ENCODE data around the gene ERBB4.
"Not testable (repeated sequence)": the region's sequence is repeated elsewhere in the genome, so short reads cannot be mapped to it uniquely, and the experiment has no call there.

The ERBB4 gene

DNA sequence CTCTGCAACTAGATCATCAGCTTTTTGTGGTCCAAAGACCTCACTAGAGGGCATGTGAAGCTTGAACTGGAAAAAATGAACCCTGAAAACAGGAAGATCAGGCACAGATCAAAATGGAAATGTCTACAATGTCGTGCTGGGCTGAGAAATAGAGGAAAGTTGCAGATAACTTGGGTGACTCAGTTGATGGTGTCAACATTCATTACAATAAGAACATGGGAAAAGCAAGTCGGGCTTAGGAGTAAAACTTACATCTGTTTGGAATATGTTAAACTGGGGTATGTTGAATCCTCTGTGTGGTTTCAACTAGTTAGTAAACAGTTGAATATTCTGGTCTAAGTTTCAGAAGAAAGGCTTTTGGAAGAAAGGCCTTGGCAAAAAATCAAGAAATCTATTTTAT is 940.4 kb downstream of the ERBB4 start:
- Histone ChIP-seq H3K27ac (ENCODE audit: low read length) (no peak overlapping the region), H3K9ac (ENCODE audit: low read depth, low read length) (no peak overlapping the region)

GRCh38 chr2:211592006-211592405 is 946.6 kb downstream of the ERBB4 start:
- not testable (repeated sequence) for H3K27ac ChIP-seq (ENCODE audit: low read length); H3K9ac ChIP-seq (ENCODE audit: low read depth, low read length)

More for the DNA sequence above, 940.4 kb downstream of the ERBB4 start:
- H3K9me3 ChIP-seq (ENCODE audit: insufficient read depth, low read depth, low read length), result no peaks in the 10 kb centered on the region
- H3K27me3 ChIP-seq (ENCODE audit: insufficient read depth, low read length), result no peaks in the 10 kb centered on the region
- H3K36me3 ChIP-seq (ENCODE audit: insufficient read depth, low read depth, low read length), result no peaks in the 10 kb centered on the region
- no peaks in the 10 kb centered on the region for H3K4me1 ChIP-seq (ENCODE audit: insufficient read depth, low read length)
- H3K4me3 ChIP-seq (ENCODE audit: low read length), result no peak overlapping the region

DNA sequence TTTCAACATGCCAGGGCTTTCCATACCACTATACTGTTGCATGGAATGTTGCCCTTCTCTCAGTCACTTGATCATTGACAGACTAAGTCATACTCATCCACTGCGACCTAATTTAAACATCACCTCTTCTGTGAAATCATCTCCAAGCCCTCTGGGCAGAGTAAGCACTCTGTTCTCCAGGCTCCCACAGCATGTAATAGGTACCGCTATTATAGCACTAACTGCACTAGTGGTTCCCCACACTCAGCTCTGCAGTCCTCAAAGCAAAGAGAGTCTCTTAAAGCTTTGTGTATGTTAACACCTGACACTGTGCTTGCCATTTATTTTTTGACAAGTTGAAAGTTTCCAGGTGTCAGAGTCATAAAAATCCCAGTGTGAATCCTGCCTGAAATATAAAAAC is 947.2 kb downstream of the ERBB4 start:
- Histone ChIP-seq H3K9ac (ENCODE audit: low read depth, low read length) (no peak overlapping the region), H3K4me3 (ENCODE audit: low read length) (no peak overlapping the region), H3K27me3 (ENCODE audit: insufficient read depth, low read length) (no peaks in the 10 kb centered on the region), H3K27ac (ENCODE audit: low read length) (no peak overlapping the region), H3K9me3 (ENCODE audit: insufficient read depth, low read depth, low read length) (no peaks in the 10 kb centered on the region), H3K4me1 (ENCODE audit: insufficient read depth, low read length) (no peaks in the 10 kb centered on the region), H3K36me3 (ENCODE audit: insufficient read depth, low read depth, low read length) (no peaks in the 10 kb centered on the region)

More at GRCh38 chr2:211592006-211592405, 946.6 kb downstream of the ERBB4 start:
- not testable (repeated sequence) for H3K27me3 ChIP-seq (ENCODE audit: insufficient read depth, low read length); H3K4me3 ChIP-seq (ENCODE audit: low read length); H3K4me1 ChIP-seq (ENCODE audit: insufficient read depth, low read length); H3K36me3 ChIP-seq (ENCODE audit: insufficient read depth, low read depth, low read length); H3K9me3 ChIP-seq (ENCODE audit: insufficient read depth, low read depth, low read length)

GRCh38 chr2:211568439-211568838 is 970.2 kb downstream of the ERBB4 start:
- Histone ChIP-seq H3K36me3 (ENCODE audit: insufficient read depth, low read depth, low read length) (no peaks in the 10 kb centered on the region), H3K9ac (ENCODE audit: low read depth, low read length) (no peak overlapping the region), H3K27me3 (ENCODE audit: insufficient read depth, low read length) (no peaks in the 10 kb centered on the region), H3K4me3 (ENCODE audit: low read length) (no peak overlapping the region), H3K4me1 (ENCODE audit: insufficient read depth, low read length) (no peaks in the 10 kb centered on the region), H3K9me3 (ENCODE audit: insufficient read depth, low read depth, low read length) (no peaks in the 10 kb centered on the region), H3K27ac (ENCODE audit: low read length) (no peak overlapping the region)

- Histone ChIP-seq H3K27me3 (ENCODE audit: insufficient read depth, low read length) (no peaks in the 10 kb centered on the region), H3K4me1 (ENCODE audit: insufficient read depth, low read length) (no peaks in the 10 kb centered on the region), H3K4me3 (ENCODE audit: low read length) (no peak overlapping the region), H3K9ac (ENCODE audit: low read depth, low read length) (no peak overlapping the region), H3K27ac (ENCODE audit: low read length) (no peak overlapping the region), H3K36me3 (ENCODE audit: insufficient read depth, low read depth, low read length) (no peaks in the 10 kb centered on the region), H3K9me3 (ENCODE audit: insufficient read depth, low read depth, low read length) (no peaks in the 10 kb centered on the region)
These were observed 974.2 kb downstream of the ERBB4 start for GRCh38 chr2:211564441-211564840.

DNA sequence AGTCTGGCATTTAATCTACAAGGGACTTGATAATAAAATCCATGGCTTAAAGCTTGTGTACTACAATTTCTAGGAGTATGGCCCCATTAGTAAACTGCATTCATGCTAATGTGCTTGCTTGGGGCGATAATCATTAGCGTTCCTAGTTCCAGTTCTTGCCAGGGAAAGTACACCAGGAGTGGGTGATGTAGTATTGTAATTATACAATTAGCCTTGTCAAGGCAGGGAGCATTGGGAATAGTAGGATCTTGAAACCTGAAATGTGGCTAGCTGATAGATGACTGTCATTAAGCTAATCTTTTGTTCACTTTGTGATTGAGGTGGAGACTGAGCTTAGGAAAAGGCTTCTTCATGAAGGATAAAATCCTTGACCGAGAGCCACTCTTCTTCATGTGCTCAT is 993.0 kb downstream of the ERBB4 start:
- no peaks in the 10 kb centered on the region for H3K36me3 ChIP-seq (ENCODE audit: insufficient read depth, low read depth, low read length)
- no peaks in the 10 kb centered on the region for H3K27me3 ChIP-seq (ENCODE audit: insufficient read depth, low read length)
- H3K27ac ChIP-seq (ENCODE audit: low read length), result no peak overlapping the region
- H3K9ac ChIP-seq (ENCODE audit: low read depth, low read length), result no peak overlapping the region
- H3K4me3 ChIP-seq (ENCODE audit: low read length), result no peak overlapping the region
- no peaks in the 10 kb centered on the region for H3K9me3 ChIP-seq (ENCODE audit: insufficient read depth, low read depth, low read length)
- H3K4me1 ChIP-seq (ENCODE audit: insufficient read depth, low read length), result no peaks in the 10 kb centered on the region

- no peak overlapping the region for H3K9ac ChIP-seq (ENCODE audit: low read depth, low read length)
- H3K36me3 ChIP-seq (ENCODE audit: insufficient read depth, low read depth, low read length), result no peaks in the 10 kb centered on the region
- H3K4me1 ChIP-seq (ENCODE audit: insufficient read depth, low read length), result no peaks in the 10 kb centered on the region
These were observed 1004.0 kb downstream of the ERBB4 start for GRCh38 chr2:211534632-211535031.

DNA sequence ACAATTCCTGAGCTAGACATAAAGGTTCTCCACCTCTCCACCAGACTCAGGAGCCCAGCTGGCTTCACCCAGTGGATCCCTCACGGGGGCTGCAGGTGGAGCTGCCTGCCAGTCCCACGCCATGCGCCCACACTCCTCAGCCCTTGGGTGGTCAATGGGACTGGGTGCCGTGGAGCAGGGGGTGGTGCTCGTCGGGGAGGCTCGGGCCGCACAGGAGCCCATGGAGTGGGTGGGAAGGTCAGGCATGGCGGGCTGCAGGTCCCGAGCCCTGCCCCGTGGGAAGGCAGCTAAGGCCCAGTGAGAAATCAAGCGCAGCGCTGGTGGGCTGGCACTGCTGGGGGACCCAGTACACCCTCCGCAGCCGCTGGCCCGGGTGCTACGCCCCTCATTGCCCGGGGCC is 1014.4 kb downstream of the ERBB4 start:
- H3K27me3 ChIP-seq (ENCODE audit: insufficient read depth, low read length); H3K9me3 ChIP-seq (ENCODE audit: insufficient read depth, low read depth, low read length); H3K9ac ChIP-seq (ENCODE audit: low read depth, low read length); H3K4me1 ChIP-seq (ENCODE audit: insufficient read depth, low read length); H3K4me3 ChIP-seq (ENCODE audit: low read length); H3K36me3 ChIP-seq (ENCODE audit: insufficient read depth, low read depth, low read length); H3K27ac ChIP-seq (ENCODE audit: low read length): not testable (repeated sequence)

More at GRCh38 chr2:211534632-211535031, 1004.0 kb downstream of the ERBB4 start:
- Histone ChIP-seq H3K9me3 (ENCODE audit: insufficient read depth, low read depth, low read length) (no peaks in the 10 kb centered on the region), H3K27ac (ENCODE audit: low read length) (no peak overlapping the region), H3K4me3 (ENCODE audit: low read length) (no peak overlapping the region), H3K27me3 (ENCODE audit: insufficient read depth, low read length) (no peaks in the 10 kb centered on the region)

- 0 out of 2 replicates have a peak, but pooled peaks cover 4% of the 10 kb centered on the region for H3K4me1 ChIP-seq (ENCODE audit: insufficient read depth, low read length)
- H3K9me3 ChIP-seq (ENCODE audit: insufficient read depth, low read depth, low read length), result no peaks in the 10 kb centered on the region
- no peak overlapping the region for H3K4me3 ChIP-seq (ENCODE audit: low read length)
- H3K36me3 ChIP-seq (ENCODE audit: insufficient read depth, low read depth, low read length), result no peaks in the 10 kb centered on the region
- H3K9ac ChIP-seq (ENCODE audit: low read depth, low read length), result no peak overlapping the region
- no peaks in the 10 kb centered on the region for H3K27me3 ChIP-seq (ENCODE audit: insufficient read depth, low read length)
- no peak overlapping the region for H3K27ac ChIP-seq (ENCODE audit: low read length)
These were observed 1022.1 kb downstream of the ERBB4 start for GRCh38 chr2:211516537-211516936.

GRCh38 chr2:211514049-211514448 is 1024.6 kb downstream of the ERBB4 start:
- Histone ChIP-seq H3K9ac (ENCODE audit: low read depth, low read length) (no peak overlapping the region), H3K36me3 (ENCODE audit: insufficient read depth, low read depth, low read length) (no peaks in the 10 kb centered on the region), H3K9me3 (ENCODE audit: insufficient read depth, low read depth, low read length) (no peaks in the 10 kb centered on the region), H3K4me3 (ENCODE audit: low read length) (no peak overlapping the region), H3K27ac (ENCODE audit: low read length) (no peak overlapping the region), H3K27me3 (ENCODE audit: insufficient read depth, low read length) (no peaks in the 10 kb centered on the region), H3K4me1 (ENCODE audit: insufficient read depth, low read length) (0 out of 2 replicates have a peak, but pooled peaks cover 4% of the 10 kb centered on the region)

GRCh38 chr2:211513446-211513845 is 1025.2 kb downstream of the ERBB4 start:
- H3K27me3 ChIP-seq (ENCODE audit: insufficient read depth, low read length), result no peaks in the 10 kb centered on the region

DNA sequence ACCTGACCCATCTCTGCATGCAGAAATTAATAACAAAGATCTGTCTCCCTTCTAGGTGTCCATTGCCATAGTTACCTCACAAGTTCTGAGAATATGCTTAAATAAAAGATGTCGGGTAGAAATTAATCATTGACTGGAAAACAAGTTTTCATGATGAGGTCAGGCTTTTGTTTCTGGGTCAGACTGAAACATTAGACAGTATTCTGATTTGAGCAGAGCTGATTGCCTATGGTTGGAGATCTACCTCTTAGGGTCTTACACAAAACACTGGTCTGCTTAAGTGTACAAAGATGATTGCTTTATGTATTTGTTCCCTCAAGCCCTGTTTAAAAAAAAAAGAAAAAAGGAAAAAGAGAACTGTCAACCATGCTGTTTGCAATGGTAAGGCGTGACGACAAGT is 1025.8 kb downstream of the ERBB4 start:
- no peaks in the 10 kb centered on the region for H3K9me3 ChIP-seq (ENCODE audit: insufficient read depth, low read depth, low read length)
- no peak overlapping the region for H3K4me3 ChIP-seq (ENCODE audit: low read length)
- H3K9ac ChIP-seq (ENCODE audit: low read depth, low read length), result no peak overlapping the region
- H3K27me3 ChIP-seq (ENCODE audit: insufficient read depth, low read length), result no peaks in the 10 kb centered on the region
- H3K4me1 ChIP-seq (ENCODE audit: insufficient read depth, low read length), result 0 out of 2 replicates have a peak, but pooled peaks cover 4% of the 10 kb centered on the region
- H3K27ac ChIP-seq (ENCODE audit: low read length), result no peak overlapping the region
- no peaks in the 10 kb centered on the region for H3K36me3 ChIP-seq (ENCODE audit: insufficient read depth, low read depth, low read length)

More at GRCh38 chr2:211513446-211513845, 1025.2 kb downstream of the ERBB4 start:
- no peak overlapping the region for H3K27ac ChIP-seq (ENCODE audit: low read length)
- no peaks in the 10 kb centered on the region for H3K36me3 ChIP-seq (ENCODE audit: insufficient read depth, low read depth, low read length)
- no peak overlapping the region for H3K4me3 ChIP-seq (ENCODE audit: low read length)
- no peaks in the 10 kb centered on the region for H3K9me3 ChIP-seq (ENCODE audit: insufficient read depth, low read depth, low read length)
- H3K4me1 ChIP-seq (ENCODE audit: insufficient read depth, low read length), result 0 out of 2 replicates have a peak, but pooled peaks cover 4% of the 10 kb centered on the region
- H3K9ac ChIP-seq (ENCODE audit: low read depth, low read length), result no peak overlapping the region
